ENCODE data around the gene YPEL1.
"Not testable (repeated sequence)": the region's sequence is repeated elsewhere in the genome, so short reads cannot be mapped to it uniquely, and the experiment has no call there.

Gene YPEL1

GRCh38 chr22:21693333-21693998 is 42.1 kb downstream of the YPEL1 start:
- DNase-seq (no peak), ATAC-seq (no peak)
- H3K4me3 Mint-ChIP-seq: no peak overlapping the region
- H3K27me3 Mint-ChIP-seq: no peaks in the 10 kb centered on the region
- H3K36me3 Mint-ChIP-seq (ENCODE audit: low read depth): peaks cover 21% of the 10 kb centered on the region
- H3K27ac Mint-ChIP-seq: no peak overlapping the region
- no peaks in the 10 kb centered on the region for H3K9me3 Mint-ChIP-seq
- H3K4me1 Mint-ChIP-seq: peaks cover 24% of the 10 kb centered on the region

- ATAC-seq, H3K9me3 Mint-ChIP-seq, H3K27ac Mint-ChIP-seq, H3K27me3 Mint-ChIP-seq, DNase-seq, H3K4me3 Mint-ChIP-seq: not testable (repeated sequence)
- peaks cover 24% of the 10 kb centered on the region for H3K4me1 Mint-ChIP-seq
- H3K36me3 Mint-ChIP-seq (ENCODE audit: low read depth): peaks cover 21% of the 10 kb centered on the region
Observed at GRCh38 chr22:21692856-21693255, 42.7 kb downstream of the YPEL1 start.

GRCh38 chr22:21691816-21692215 is 43.8 kb downstream of the YPEL1 start:
- ATAC-seq: no peak

GRCh38 chr22:21690401-21690801 is 45.2 kb downstream of the YPEL1 start:
- DNase-seq (peak; percentile 41), ATAC-seq (peak; percentile 83)
- H3K27ac Mint-ChIP-seq: peak overlapping the region; percentile 92
- peaks cover 24% of the 10 kb centered on the region for H3K4me1 Mint-ChIP-seq
- H3K9me3 Mint-ChIP-seq: no peaks in the 10 kb centered on the region
- H3K4me3 Mint-ChIP-seq: peak overlapping the region; percentile 39
- H3K36me3 Mint-ChIP-seq (ENCODE audit: low read depth): peaks cover 15% of the 10 kb centered on the region
- H3K27me3 Mint-ChIP-seq: no peaks in the 10 kb centered on the region

More at GRCh38 chr22:21691816-21692215, 43.8 kb downstream of the YPEL1 start:
- Mint-ChIP-seq H3K27me3 (no peaks in the 10 kb centered on the region), H3K9me3 (no peaks in the 10 kb centered on the region), H3K4me3 (no peak overlapping the region), H3K27ac (peak overlapping the region; percentile 60), H3K36me3 (ENCODE audit: low read depth) (peaks cover 21% of the 10 kb centered on the region), H3K4me1 (peaks cover 24% of the 10 kb centered on the region)
- DNase-seq: no peak

GRCh38 chr22:21688706-21689381 is 46.8 kb downstream of the YPEL1 start:
- Mint-ChIP-seq H3K9me3 (no peaks in the 10 kb centered on the region), H3K27me3 (no peaks in the 10 kb centered on the region), H3K27ac (no peak overlapping the region), H3K4me1 (peaks cover 24% of the 10 kb centered on the region), H3K36me3 (ENCODE audit: low read depth) (peaks cover 14% of the 10 kb centered on the region), H3K4me3 (no peak overlapping the region)
- ATAC-seq (no peak), DNase-seq (no peak)

- no peak for ATAC-seq
- H3K36me3 Mint-ChIP-seq (ENCODE audit: low read depth): peaks cover 15% of the 10 kb centered on the region
- H3K27ac Mint-ChIP-seq: no peak overlapping the region
Observed at GRCh38 chr22:21688341-21688705, 47.3 kb downstream of the YPEL1 start.

GRCh38 chr22:21687685-21688259 is 47.8 kb downstream of the YPEL1 start:
- H3K27me3 Mint-ChIP-seq: no peaks in the 10 kb centered on the region
- H3K9me3 Mint-ChIP-seq: no peaks in the 10 kb centered on the region
- H3K27ac Mint-ChIP-seq: no peak overlapping the region
- H3K4me3 Mint-ChIP-seq: no peak overlapping the region
- peaks cover 24% of the 10 kb centered on the region for H3K4me1 Mint-ChIP-seq
- ATAC-seq (no peak), DNase-seq (no peak)
- peaks cover 15% of the 10 kb centered on the region for H3K36me3 Mint-ChIP-seq (ENCODE audit: low read depth)

More at GRCh38 chr22:21688341-21688705, 47.3 kb downstream of the YPEL1 start:
- DNase-seq: no peak
- Mint-ChIP-seq H3K27me3 (no peaks in the 10 kb centered on the region), H3K9me3 (no peaks in the 10 kb centered on the region), H3K4me3 (no peak overlapping the region), H3K4me1 (peaks cover 24% of the 10 kb centered on the region)

- no peak for DNase-seq
- no peaks in the 10 kb centered on the region for H3K9me3 Mint-ChIP-seq
- ATAC-seq: no peak
- peaks cover 24% of the 10 kb centered on the region for H3K4me1 Mint-ChIP-seq
- no peak overlapping the region for H3K27ac Mint-ChIP-seq
- H3K4me3 Mint-ChIP-seq: no peak overlapping the region
- H3K27me3 Mint-ChIP-seq: no peaks in the 10 kb centered on the region
- H3K36me3 Mint-ChIP-seq (ENCODE audit: low read depth): peaks cover 14% of the 10 kb centered on the region
Observed at GRCh38 chr22:21686634-21687393, 48.8 kb downstream of the YPEL1 start.

GRCh38 chr22:21686193-21686608 is 49.4 kb downstream of the YPEL1 start:
- Mint-ChIP-seq H3K27ac (no peak overlapping the region), H3K4me3 (no peak overlapping the region), H3K4me1 (peaks cover 24% of the 10 kb centered on the region), H3K9me3 (no peaks in the 10 kb centered on the region), H3K36me3 (ENCODE audit: low read depth) (peaks cover 11% of the 10 kb centered on the region), H3K27me3 (no peaks in the 10 kb centered on the region)
- DNase-seq (no peak), ATAC-seq (no peak)

- H3K4me3 Mint-ChIP-seq: no peak overlapping the region
- DNase-seq (no peak), ATAC-seq (no peak)
- H3K27me3 Mint-ChIP-seq: no peaks in the 10 kb centered on the region
- peaks cover 14% of the 10 kb centered on the region for H3K4me1 Mint-ChIP-seq
- H3K36me3 Mint-ChIP-seq (ENCODE audit: low read depth): peaks cover 6% of the 10 kb centered on the region
- no peaks in the 10 kb centered on the region for H3K9me3 Mint-ChIP-seq
- no peak overlapping the region for H3K27ac Mint-ChIP-seq
Observed at GRCh38 chr22:21685164-21685513, 50.5 kb downstream of the YPEL1 start.

GRCh38 chr22:21684492-21685163 is 51.0 kb downstream of the YPEL1 start:
- DNase-seq: no peak
- Mint-ChIP-seq H3K27ac (no peak overlapping the region), H3K4me1 (peaks cover 9% of the 10 kb centered on the region), H3K4me3 (no peak overlapping the region), H3K9me3 (no peaks in the 10 kb centered on the region), H3K27me3 (no peaks in the 10 kb centered on the region), H3K36me3 (ENCODE audit: low read depth) (peaks cover 3% of the 10 kb centered on the region)
- no peak for ATAC-seq

GRCh38 chr22:21683401-21683811 is 52.2 kb downstream of the YPEL1 start:
- H3K27me3 Mint-ChIP-seq: no peaks in the 10 kb centered on the region
- H3K27ac Mint-ChIP-seq: no peak overlapping the region
- H3K36me3 Mint-ChIP-seq (ENCODE audit: low read depth): peaks cover 4% of the 10 kb centered on the region
- DNase-seq (no peak), ATAC-seq (no peak)
- peaks cover 1% of the 10 kb centered on the region for H3K4me1 Mint-ChIP-seq
- H3K4me3 Mint-ChIP-seq: no peak overlapping the region
- no peaks in the 10 kb centered on the region for H3K9me3 Mint-ChIP-seq

GRCh38 chr22:21682385-21683175 is 53.0 kb downstream of the YPEL1 start:
- Mint-ChIP-seq H3K4me3 (no peak overlapping the region), H3K27me3 (no peaks in the 10 kb centered on the region), H3K27ac (no peak overlapping the region), H3K9me3 (no peaks in the 10 kb centered on the region), H3K4me1 (peaks cover 1% of the 10 kb centered on the region), H3K36me3 (ENCODE audit: low read depth) (peaks cover 9% of the 10 kb centered on the region)
- DNase-seq: no peak
- ATAC-seq: no peak
